GM18526 (cell line): ENCODE results near the gene PCID2.

Source experiments
- POLR2A ChIP-seq: IDR thresholded peaks from 3 replicates; pipeline ENCODE4 v1.6.1; 2011; ENCODE audit not compliant: insufficient read length; ENCODE audit errors: extremely low read depth

PCID2 gene

GRCh38 chr13:113182046-113182445 lies 26.4 kb downstream of the PCID2 start:
- no peak for TF ChIP-seq POLR2A

GRCh38 chr13:113179374-113180230 lies 28.9 kb downstream of the PCID2 start:
- TF ChIP-seq POLR2A = no peak

- no peak for TF ChIP-seq POLR2A
These were observed 29.6 kb downstream of the PCID2 start for GRCh38 chr13:113178896-113179167.

GRCh38 chr13:113178070-113178895 lies 30.2 kb downstream of the PCID2 start:
- TF ChIP-seq POLR2A = no peak

GRCh38 chr13:113176822-113177221 lies 31.6 kb downstream of the PCID2 start:
- TF ChIP-seq POLR2A = no peak

GRCh38 chr13:113176280-113176679 lies 32.2 kb downstream of the PCID2 start:
- TF ChIP-seq POLR2A = no peak

GRCh38 chr13:113172419-113172926 lies 36.0 kb downstream of the PCID2 start:
- TF ChIP-seq POLR2A = no peak

- no peak for TF ChIP-seq POLR2A
These were observed 37.0 kb downstream of the PCID2 start for GRCh38 chr13:113171250-113172125.

GRCh38 chr13:113170511-113170910 lies 38.0 kb downstream of the PCID2 start:
- no peak for TF ChIP-seq POLR2A

- TF ChIP-seq POLR2A = no peak
These were observed 38.9 kb downstream of the PCID2 start for GRCh38 chr13:113169277-113170272.

- no peak for TF ChIP-seq POLR2A
These were observed 40.3 kb downstream of the PCID2 start for GRCh38 chr13:113168211-113168610.

GRCh38 chr13:113167575-113167974 lies 40.9 kb downstream of the PCID2 start:
- no peak for TF ChIP-seq POLR2A

- no peak for TF ChIP-seq POLR2A
These were observed 41.3 kb downstream of the PCID2 start for GRCh38 chr13:113167155-113167554.

GRCh38 chr13:113166681-113167080 lies 41.8 kb downstream of the PCID2 start:
- TF ChIP-seq POLR2A = no peak
